Caco-2 (cell line): ENCODE measurements around the gene BTBD9. TPM values are rescaled to one million over a fixed set of nuclear protein-coding genes. Genes with fewer than 3 reads are reported as not detected.

ENCODE experiments used
- BruUV-seq: library from RNA; stranded (reverse); fragments of 400-500 nt; replicated peaks from 2 replicates; lab custom pipeline; 2021; lab: Mats Ljungman, UMichigan
- CTCF ChIA-PET: fragments of 300-600 bp; sonication (Branson Sonifier 250); formaldehyde crosslinking; loops from one replicate; lab custom pipeline; 2022; ENCODE audit warnings: antibody characterized with exemption; lab: Charles Lee
- POLR2A ChIA-PET: fragments of 300-600 bp; sonication (Branson Sonifier 250); formaldehyde crosslinking; loops from one replicate; lab custom pipeline; 2022; ENCODE audit warnings: antibody characterized with exemption; lab: Charles Lee
- DNase-seq, 2 experiments: peaks; one replicate each; pipeline versions ENCODE4 v3.0.0 to v3.0.0-alpha.2; 2020 to 2022
- H3K27me3 ChIP-seq: replicated peaks from 2 replicates; pipeline ENCODE4 v1.6.0; 2011; ENCODE audit warnings: low read length; ENCODE audit not compliant: control insufficient read depth, insufficient read depth
- H3K36me3 ChIP-seq: 2 replicates; pipeline ENCODE4 v1.5.1; 2011; ENCODE audit warnings: low read length; ENCODE audit not compliant: control insufficient read depth, insufficient read depth
- H3K4me1 ChIP-seq: fragments of 250-450 bp; sonication (Bioruptor Pico); 2 replicates; pipeline ENCODE4 v1.5.1; 2020; ENCODE audit warnings: mild to moderate bottlenecking
- H3K4me3 ChIP-seq: 2 replicates; pipeline ENCODE4 v1.5.1; 2011; ENCODE audit warnings: low read depth, mild to moderate bottlenecking, control low read depth, low read length
- H3K9me3 ChIP-seq: fragments of 250-450 bp; sonication (Bioruptor Pico); 2 replicates; pipeline ENCODE4 v1.5.1; 2020; ENCODE audit warnings: mild to moderate bottlenecking, moderate library complexity
- H3K27ac Mint-ChIP-seq: one replicate; pipeline ENCODE4 v1.8.0; 2022; ENCODE audit warnings: mixed read lengths; ENCODE audit not compliant: unreplicated experiment
- H3K27me3 Mint-ChIP-seq: one replicate; pipeline ENCODE4 v1.8.0; 2022; ENCODE audit warnings: mixed read lengths; ENCODE audit not compliant: insufficient read depth, unreplicated experiment
- H3K36me3 Mint-ChIP-seq: one replicate; pipeline ENCODE4 v1.8.0; 2022; ENCODE audit warnings: mild to moderate bottlenecking, mixed read lengths; ENCODE audit not compliant: insufficient read depth, unreplicated experiment
- H3K4me1 Mint-ChIP-seq: one replicate; pipeline ENCODE4 v1.8.0; 2022; ENCODE audit warnings: low read depth, mixed read lengths; ENCODE audit not compliant: unreplicated experiment
- H3K4me3 Mint-ChIP-seq: one replicate; pipeline ENCODE4 v1.8.0; 2022; ENCODE audit warnings: mild to moderate bottlenecking, moderate library complexity, mixed read lengths; ENCODE audit not compliant: unreplicated experiment
- H3K9me3 Mint-ChIP-seq: one replicate; pipeline ENCODE4 v1.8.0; 2022; ENCODE audit warnings: mixed read lengths; ENCODE audit not compliant: unreplicated experiment
- CTCF ChIP-seq, 2 experiments: fragments of 200-600 bp in 1 of 2; IDR thresholded peaks; 1 replicate in 1 of 2; 2 replicates in 1 of 2; pipeline versions ENCODE4 v1.5.1 to v1.8.0; 2011 to 2022; ENCODE audit warnings: antibody characterized with exemption in 1 of 2, control low read depth in 1 of 2, inconsistent platforms in 1 of 2, low read depth in 1 of 2, low read length in 1 of 2, mild to moderate bottlenecking in 1 of 2, moderate library complexity in 1 of 2; ENCODE audit not compliant: insufficient read depth in 1 of 2, severe bottlenecking in 1 of 2, unreplicated experiment in 1 of 2
- intact Hi-C: fragments of 100-400 bp; cut with micrococcal nuclease; formaldehyde crosslinking; loops from one replicate; pipeline ENCODE4 v1.10.0; 2022; ENCODE audit not compliant: unreplicated experiment
- total RNA-seq: library from RNA; stranded (reverse); gene quantifications from 2 replicates; pipeline ENCODE4 v1.2.3, GENCODE V29; 2022

BTBD9 gene
- total RNA-seq, 1 experiment from 2014 or later = 19.6 TPM

GRCh38 chr6:38531134-38531533, 108.6 kb downstream of the BTBD9 start:
- intact Hi-C loops = no loop called here
- DNase-seq = no peak
- peaks cover 2% of the 10 kb centered on the region; the same call in 1 of the 2 replicates for H3K36me3 ChIP-seq
- no peak overlapping the region for H3K27ac Mint-ChIP-seq
- peaks cover 20% of the 10 kb centered on the region for H3K9me3 ChIP-seq
- ChIA-PET POLR2A (no interaction called here), CTCF (no interaction called here)
- no TSS peak for BruUV-seq
- no peak overlapping the region for H3K4me3 Mint-ChIP-seq
- no peaks in the 10 kb centered on the region for H3K27me3 Mint-ChIP-seq
- H3K27me3 ChIP-seq = no peaks in the 10 kb centered on the region
- TF ChIP-seq CTCF (IDR thresholded peaks at IDR 0.05; ENCODE audit: insufficient read depth in 1 of 2, low read depth in 1 of 2, low read length in 1 of 2, severe bottlenecking in 1 of 2, unreplicated experiment in 1 of 2) = no peak
- no peak overlapping the region for H3K4me3 ChIP-seq
- peaks cover 11% of the 10 kb centered on the region for H3K36me3 Mint-ChIP-seq
- H3K4me1 Mint-ChIP-seq = no peaks in the 10 kb centered on the region
- H3K9me3 Mint-ChIP-seq = peaks cover 24% of the 10 kb centered on the region
- H3K4me1 ChIP-seq = no peaks in the 10 kb centered on the region

- Mint-ChIP-seq H3K9me3 (peaks cover 35% of the 10 kb centered on the region), H3K27me3 (no peaks in the 10 kb centered on the region)
- CTCF ChIA-PET = no interaction called here
Measured at GRCh38 chr6:38528196-38528965, 111.3 kb downstream of the BTBD9 start.

GRCh38 chr6:38527371-38527770, 112.4 kb downstream of the BTBD9 start:
- Histone ChIP-seq H3K36me3 (peaks cover 2% of the 10 kb centered on the region; the same call in 1 of the 2 replicates), H3K27me3 (no peaks in the 10 kb centered on the region), H3K9me3 (peaks cover 28% of the 10 kb centered on the region), H3K4me1 (no peaks in the 10 kb centered on the region), H3K4me3 (no peak overlapping the region)
- intact Hi-C loops = no loop called here
- BruUV-seq = no TSS peak
- Mint-ChIP-seq H3K27ac (no peak overlapping the region), H3K4me1 (peaks cover 11% of the 10 kb centered on the region), H3K9me3 (peaks cover 35% of the 10 kb centered on the region), H3K4me3 (no peak overlapping the region), H3K36me3 (peaks cover 21% of the 10 kb centered on the region), H3K27me3 (no peaks in the 10 kb centered on the region)
- POLR2A ChIA-PET = no interaction called here
- no peak for TF ChIP-seq CTCF (IDR thresholded peaks at IDR 0.05; ENCODE audit: insufficient read depth in 1 of 2, low read depth in 1 of 2, low read length in 1 of 2, severe bottlenecking in 1 of 2, unreplicated experiment in 1 of 2)
- CTCF ChIA-PET = interaction anchor here (0.6 kb wide), 1 partner anchor 173 kb away, joined by 5 read pairs; no protein-coding TSS in a partner anchor
- DNase-seq = no peak

More at GRCh38 chr6:38528196-38528965, 111.3 kb downstream of the BTBD9 start:
- no peak for TF ChIP-seq CTCF (IDR thresholded peaks at IDR 0.05; ENCODE audit: insufficient read depth in 1 of 2, low read depth in 1 of 2, low read length in 1 of 2, severe bottlenecking in 1 of 2, unreplicated experiment in 1 of 2)
- H3K4me1 Mint-ChIP-seq = peaks cover 11% of the 10 kb centered on the region
- Histone ChIP-seq H3K4me3 (no peak overlapping the region), H3K4me1 (no peaks in the 10 kb centered on the region), H3K36me3 (peaks cover 2% of the 10 kb centered on the region; the same call in 1 of the 2 replicates), H3K27me3 (no peaks in the 10 kb centered on the region), H3K9me3 (peaks cover 28% of the 10 kb centered on the region)
- POLR2A ChIA-PET = no interaction called here
- no peak overlapping the region for H3K27ac Mint-ChIP-seq
- intact Hi-C loops = no loop called here
- no peak overlapping the region for H3K4me3 Mint-ChIP-seq
- BruUV-seq = no TSS peak
- peaks cover 21% of the 10 kb centered on the region for H3K36me3 Mint-ChIP-seq
- DNase-seq = no peak
